NCI-H2081 treated with DMSO at 0.1 percent for 48 hours (cell line): ENCODE measurements around the gene BMPR2.
"Not testable (repeated sequence)": the region's sequence is repeated elsewhere in the genome, so short reads cannot be mapped to it uniquely, and the experiment has no call there.

Source experiments
- DNase-seq: peaks from one replicate; lab custom pipeline; 2025; lab: John Stamatoyannopoulos, UW

The BMPR2 gene

GRCh38 chr2:202452744-202453143 is 76.6 kb downstream of the BMPR2 start:
- DNase-seq, result no peak

- DNase-seq, result no peak
Measured at GRCh38 chr2:202454536-202454935, 78.4 kb downstream of the BMPR2 start.

- no peak for DNase-seq
Measured at GRCh38 chr2:202455114-202455513, 79.0 kb downstream of the BMPR2 start.

- DNase-seq, result no peak
Measured at GRCh38 chr2:202460119-202460518, 84.0 kb downstream of the BMPR2 start.

DNA sequence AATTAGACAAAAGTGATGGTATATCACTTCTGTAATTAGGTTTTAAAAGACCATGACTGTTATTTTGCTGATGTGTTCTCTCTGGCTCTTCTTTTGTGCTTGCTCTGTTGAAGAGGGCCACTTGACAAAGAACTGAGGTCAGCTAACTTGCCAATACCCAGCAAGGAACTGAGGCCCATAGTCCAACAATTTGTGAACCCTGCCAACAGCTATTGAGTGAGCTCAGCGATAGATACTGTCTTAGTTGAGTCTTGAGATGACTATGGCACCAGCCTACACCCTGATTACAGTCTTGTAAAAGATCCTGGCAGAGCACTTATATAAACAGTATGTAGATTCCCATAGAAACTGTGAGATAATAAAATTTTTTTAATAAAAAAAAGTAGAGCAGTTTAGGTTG is 103.0 kb downstream of the BMPR2 start:
- DNase-seq, result no peak

DNA sequence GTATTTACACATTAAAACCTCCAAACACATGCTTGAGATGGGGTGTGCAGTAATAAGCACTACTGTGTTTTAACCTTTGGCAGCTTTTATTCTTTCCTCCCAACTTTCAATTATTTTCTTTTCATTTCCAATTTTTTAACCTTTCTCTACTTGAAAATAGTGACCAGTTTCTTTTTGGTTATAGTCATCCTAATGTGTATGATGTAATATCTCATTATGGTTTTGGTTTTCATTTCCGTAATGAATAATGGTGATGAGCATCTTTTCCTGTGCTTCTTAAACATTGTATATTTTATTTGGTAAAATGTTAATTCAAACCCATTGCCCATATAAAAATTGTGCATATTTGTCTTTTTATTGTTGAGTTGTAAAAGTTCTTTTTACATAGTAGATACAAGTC is 103.5 kb downstream of the BMPR2 start:
- DNase-seq, result no peak

DNA sequence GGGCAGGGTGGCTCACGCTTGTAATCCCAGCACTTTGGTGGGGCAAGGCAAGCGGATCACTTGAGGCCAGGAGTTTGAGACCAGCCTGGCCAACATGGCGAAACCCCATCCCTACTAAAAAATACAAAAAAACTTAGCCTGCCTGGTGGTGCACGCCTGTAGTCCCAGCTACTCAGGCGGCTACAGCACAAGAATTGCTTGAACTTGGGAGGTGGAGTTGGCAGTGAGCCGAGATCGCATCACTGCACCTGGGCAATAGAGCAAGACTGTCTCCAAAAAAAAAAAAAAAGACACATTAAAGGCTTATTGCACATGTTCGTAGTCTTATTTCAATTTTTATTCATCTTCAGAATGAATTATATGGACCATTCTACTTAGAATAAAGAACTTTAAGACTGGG is 110.2 kb downstream of the BMPR2 start:
- no peak for DNase-seq

GRCh38 chr2:202488671-202489070 is 112.5 kb downstream of the BMPR2 start:
- no peak for DNase-seq

- DNase-seq, result no peak
Measured at GRCh38 chr2:202490479-202490878, 114.4 kb downstream of the BMPR2 start.

GRCh38 chr2:202491514-202491913 is 115.4 kb downstream of the BMPR2 start:
- DNase-seq, result no peak

DNA sequence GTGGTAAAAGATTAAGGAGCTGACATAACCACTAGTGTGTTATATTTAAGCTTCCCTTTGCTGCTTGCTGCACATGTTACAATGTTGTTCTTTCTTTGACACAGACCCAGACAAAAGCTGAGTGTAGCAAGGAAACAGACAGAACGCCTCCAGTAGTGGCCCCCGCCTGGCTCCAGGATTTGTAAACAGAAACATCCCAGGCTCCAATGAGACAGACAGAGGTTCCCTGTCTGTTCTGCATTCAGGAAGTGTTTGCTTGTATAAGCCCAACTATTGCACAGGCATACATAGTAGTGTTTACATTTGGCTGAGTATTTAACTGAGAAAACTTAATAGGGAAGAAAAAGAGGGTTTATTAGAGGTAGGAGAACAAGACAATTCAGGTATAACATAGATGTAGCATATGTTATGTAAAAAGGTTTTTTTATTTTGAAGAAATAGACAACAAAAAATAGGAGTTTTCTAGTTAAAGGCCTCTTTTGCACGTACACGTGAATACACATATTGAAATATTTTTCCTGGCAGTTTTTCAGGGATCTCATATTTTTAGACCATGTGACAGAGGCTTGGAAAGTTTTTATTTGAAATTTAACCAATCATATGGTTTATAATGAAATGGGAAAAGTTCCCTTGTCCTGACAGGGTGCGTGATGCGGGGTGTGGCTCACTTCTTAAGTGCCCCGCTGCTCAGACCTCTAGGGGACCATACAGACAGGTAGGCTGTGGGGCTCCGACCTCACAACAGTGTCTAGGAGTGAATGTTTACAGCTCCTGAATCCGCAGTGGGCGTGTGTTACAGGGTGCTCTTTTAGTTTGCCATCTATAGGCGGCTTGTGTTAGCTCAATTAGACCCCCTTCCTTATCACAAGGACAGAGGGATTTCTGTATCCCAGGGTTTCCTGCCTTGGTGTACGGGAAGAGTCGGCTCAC is 118.4 kb downstream of the BMPR2 start:
- no peak for DNase-seq

GRCh38 chr2:202495230-202495604 is 119.1 kb downstream of the BMPR2 start:
- DNase-seq, result no peak

DNA sequence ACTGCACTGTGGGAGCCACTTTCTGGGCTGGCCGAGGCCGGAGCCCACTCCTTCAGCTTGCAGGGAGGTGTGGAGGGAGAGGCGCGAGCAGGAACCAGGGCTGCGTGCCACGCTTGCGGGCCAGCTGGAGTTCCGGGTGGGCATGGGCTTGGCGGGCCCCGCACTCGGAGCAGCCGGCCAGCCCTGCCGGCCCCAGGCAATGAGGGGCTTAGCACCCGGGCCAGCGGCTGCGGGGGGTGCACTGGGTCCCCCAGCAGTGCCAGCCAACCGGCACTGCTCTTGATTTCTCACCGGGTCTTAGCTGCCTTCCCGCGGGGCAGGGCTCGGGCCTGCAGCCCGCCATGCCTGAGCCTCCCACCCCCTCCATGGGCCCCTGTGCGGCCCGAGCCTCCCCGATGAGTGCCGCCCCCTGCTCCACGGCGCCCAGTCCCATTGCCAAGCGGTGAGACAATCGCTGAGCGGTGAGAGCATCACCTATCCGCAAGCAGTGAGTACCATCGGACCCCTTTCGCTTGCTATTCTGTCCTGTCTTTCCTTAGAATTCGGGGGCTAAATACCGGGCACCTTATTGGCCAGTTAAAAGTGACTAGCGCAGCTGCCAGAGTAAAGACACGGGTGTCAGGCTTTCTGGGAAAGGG is 120.8 kb downstream of the BMPR2 start:
- DNase-seq, result not testable (repeated sequence)

DNA sequence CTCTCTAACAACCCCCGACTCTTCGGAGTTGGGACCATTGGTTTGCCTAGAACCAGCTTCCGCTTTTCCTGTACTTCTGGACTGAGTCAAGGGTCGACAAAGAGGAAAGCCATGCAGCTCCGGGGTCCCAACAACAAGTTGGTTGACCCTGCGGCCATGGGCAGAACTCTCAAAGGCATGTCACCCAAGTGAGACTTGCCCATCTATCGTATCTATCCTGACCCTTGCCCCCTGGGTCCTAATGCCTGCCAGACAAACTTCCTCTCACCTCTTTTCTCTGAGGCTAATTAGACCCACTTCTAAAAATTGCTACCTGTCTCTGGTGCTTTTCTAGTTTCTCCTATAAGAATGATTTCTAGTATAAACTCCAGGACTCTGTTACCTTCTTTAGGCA is 121.3 kb downstream of the BMPR2 start:
- not testable (repeated sequence) for DNase-seq

DNA sequence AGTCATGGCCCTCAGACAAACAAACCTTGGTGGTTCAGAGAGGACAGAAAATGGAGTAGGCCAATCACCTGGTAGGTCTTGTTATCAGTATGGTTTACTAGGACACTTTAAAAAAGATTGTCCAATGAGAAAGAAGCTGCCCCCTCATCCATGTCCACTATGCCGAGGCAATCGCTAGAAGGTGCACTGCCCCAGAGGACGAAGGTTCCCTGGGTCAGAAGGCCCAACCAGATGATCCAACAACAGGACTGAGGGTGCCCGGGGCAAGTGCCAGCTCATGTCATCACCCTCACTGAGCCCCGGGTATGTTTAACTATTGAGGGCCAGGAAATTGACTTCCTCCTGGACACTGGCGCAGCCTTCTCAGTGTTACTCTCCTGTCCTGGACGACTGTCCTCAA is 123.7 kb downstream of the BMPR2 start:
- DNase-seq, result not testable (repeated sequence)

GRCh38 chr2:202503276-202503675 is 127.1 kb downstream of the BMPR2 start:
- not testable (repeated sequence) for DNase-seq

DNA sequence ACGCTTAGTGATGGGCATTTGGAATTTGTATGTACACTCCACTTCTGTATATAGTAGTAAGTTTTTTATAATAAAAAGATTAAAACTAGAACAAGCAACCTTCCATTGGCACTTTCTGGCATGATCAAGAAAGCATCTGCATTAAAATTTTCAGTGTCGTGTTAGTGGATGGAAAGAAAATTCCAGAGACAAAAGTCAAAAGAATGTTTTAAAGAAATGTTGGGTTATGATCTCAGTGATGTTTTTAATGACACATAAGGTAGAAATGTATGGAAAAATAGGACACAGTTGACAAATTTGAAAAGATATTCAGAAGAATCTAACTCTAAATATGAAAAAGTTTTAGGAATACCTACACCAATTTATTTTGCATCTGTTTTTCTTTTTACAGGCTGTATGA is 132.6 kb downstream of the BMPR2 start:
- no peak for DNase-seq

DNA sequence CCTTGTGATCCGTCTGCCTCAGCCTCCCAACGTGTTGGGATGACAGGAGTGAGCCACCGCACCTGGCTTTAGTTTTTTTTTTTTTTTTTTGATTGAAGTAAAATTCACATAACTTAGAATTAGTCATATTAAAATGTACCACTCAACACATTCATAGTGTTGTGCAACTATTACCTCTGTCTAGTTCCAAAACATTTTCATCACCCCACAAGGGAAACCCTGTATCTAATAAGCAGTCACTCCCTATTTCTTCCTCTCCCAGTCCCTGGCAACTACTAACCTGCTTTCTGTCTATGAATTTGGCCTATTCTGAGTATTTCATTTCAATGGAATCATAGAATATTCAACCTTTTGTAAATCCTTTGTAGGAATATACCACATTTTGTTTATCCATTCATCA is 134.8 kb downstream of the BMPR2 start:
- no peak for DNase-seq

- no peak for DNase-seq
Measured at GRCh38 chr2:202512176-202512575, 136.0 kb downstream of the BMPR2 start.

DNA sequence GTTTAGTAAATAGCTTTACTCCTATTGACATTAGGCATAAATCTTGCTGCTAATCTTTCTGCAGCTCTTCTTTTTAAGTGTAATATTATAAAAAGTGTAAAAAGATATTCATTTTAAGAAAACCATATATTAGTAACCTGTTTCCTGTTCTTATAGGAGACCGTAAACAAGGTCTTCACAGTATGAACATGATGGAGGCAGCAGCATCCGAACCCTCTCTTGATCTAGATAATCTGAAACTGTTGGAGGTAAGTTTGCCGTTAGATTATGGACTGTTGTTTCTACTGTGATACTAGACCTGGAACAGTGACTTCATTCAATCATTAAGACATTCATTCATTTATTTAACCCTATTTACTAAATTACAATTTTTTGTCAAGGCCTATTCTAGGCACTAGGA is 138.6 kb downstream of the BMPR2 start:
- DNase-seq, result no peak

DNA sequence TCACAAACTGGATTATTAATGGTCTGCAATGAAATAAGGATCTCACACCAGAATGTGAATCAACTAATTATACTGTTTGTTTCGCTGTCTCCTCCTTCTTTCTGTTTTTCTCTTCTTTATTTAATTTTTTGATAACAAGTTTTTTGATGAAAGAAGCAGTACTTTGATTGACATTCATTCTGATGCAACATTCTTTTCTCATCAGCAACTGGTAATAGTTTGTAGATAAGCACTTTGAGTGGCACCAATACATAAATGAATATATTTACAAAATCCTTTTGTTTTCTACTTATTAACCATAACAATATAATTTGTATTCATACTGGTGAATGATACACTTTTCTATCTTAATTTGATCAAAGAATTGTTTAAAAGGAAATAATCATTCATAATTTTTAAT is 143.3 kb downstream of the BMPR2 start:
- no peak for DNase-seq

DNA sequence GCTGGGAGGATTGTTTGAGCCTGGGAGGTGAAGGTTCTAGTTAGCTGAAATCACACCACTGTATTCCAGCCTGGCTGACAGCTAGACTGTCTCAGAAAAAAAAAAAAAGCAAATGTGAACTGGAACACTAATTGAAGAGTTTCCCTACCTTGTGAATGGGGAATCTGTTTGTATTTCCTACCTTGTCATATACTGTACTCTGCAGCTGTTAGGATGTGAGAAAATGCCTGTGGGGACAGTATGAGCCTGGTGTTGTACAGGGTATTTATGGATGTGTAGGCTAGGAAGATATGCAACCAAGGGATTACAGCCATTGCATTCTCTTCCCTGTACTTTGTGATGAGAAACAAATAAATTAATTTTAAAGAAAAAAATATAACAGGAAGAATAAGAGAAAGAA is 145.3 kb downstream of the BMPR2 start:
- no peak for DNase-seq

DNA sequence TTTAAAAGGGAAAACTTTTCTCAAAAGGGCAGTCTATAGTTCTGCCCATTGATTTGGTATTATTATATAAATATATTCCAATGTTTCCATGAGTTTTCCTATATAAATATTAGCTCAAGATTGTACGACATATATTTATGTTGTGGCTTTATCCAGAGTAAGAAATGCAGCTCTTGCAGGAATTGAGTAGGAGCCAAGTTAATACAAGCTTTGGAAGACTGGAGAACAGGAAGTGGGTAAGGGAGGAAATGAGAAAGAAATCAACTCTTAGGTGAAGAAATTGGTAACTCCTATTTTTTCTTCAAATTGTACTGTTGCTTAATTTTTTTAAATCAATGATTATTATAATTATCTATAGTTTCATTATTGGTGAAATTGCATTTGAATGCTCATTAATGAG is 153.3 kb downstream of the BMPR2 start:
- DNase-seq, result no peak

DNA sequence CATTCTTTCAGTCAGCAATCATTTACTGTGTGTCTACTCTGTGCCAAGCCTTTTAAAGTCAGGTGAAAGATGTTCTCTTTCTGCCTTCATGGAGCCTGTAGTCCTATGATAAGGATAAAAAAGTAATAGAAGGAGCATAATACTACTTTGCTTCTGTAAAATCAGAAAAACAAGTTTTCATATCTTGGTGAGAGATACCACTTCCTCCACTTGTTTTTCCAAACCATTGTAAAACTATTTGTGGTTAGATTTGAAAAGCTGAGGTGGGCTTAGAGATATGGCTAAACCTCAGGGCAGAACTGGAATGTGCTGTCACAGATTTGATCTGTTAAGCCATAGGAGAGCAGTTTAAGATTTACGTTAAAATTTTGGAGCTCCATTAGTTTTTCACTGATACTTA is 153.9 kb downstream of the BMPR2 start:
- no peak for DNase-seq
